Caco-2 (cell line): ENCODE data around the gene TGIF1. TPM values are rescaled to one million over a fixed set of nuclear protein-coding genes. Genes with fewer than 3 reads are reported as not detected.

ENCODE experiments used
- BruUV-seq: library from RNA; stranded (reverse); fragments of 400-500 nt; replicated peaks from 2 replicates; lab custom pipeline; 2021; lab: Mats Ljungman, UMichigan
- CTCF ChIA-PET: fragments of 300-600 bp; sonication (Branson Sonifier 250); formaldehyde crosslinking; loops from one replicate; lab custom pipeline; 2022; ENCODE audit warnings: antibody characterized with exemption; lab: Charles Lee
- POLR2A ChIA-PET: fragments of 300-600 bp; sonication (Branson Sonifier 250); formaldehyde crosslinking; loops from one replicate; lab custom pipeline; 2022; ENCODE audit warnings: antibody characterized with exemption; lab: Charles Lee
- DNase-seq, 2 experiments: peaks; one replicate each; pipeline versions ENCODE4 v3.0.0 to v3.0.0-alpha.2; 2020 to 2022
- H3K27me3 ChIP-seq: replicated peaks from 2 replicates; pipeline ENCODE4 v1.6.0; 2011; ENCODE audit warnings: low read length; ENCODE audit not compliant: control insufficient read depth, insufficient read depth
- H3K36me3 ChIP-seq: 2 replicates; pipeline ENCODE4 v1.5.1; 2011; ENCODE audit warnings: low read length; ENCODE audit not compliant: control insufficient read depth, insufficient read depth
- H3K4me1 ChIP-seq: fragments of 250-450 bp; sonication (Bioruptor Pico); 2 replicates; pipeline ENCODE4 v1.5.1; 2020; ENCODE audit warnings: mild to moderate bottlenecking
- H3K4me3 ChIP-seq: 2 replicates; pipeline ENCODE4 v1.5.1; 2011; ENCODE audit warnings: low read depth, mild to moderate bottlenecking, control low read depth, low read length
- H3K9me3 ChIP-seq: fragments of 250-450 bp; sonication (Bioruptor Pico); 2 replicates; pipeline ENCODE4 v1.5.1; 2020; ENCODE audit warnings: mild to moderate bottlenecking, moderate library complexity
- H3K27ac Mint-ChIP-seq: one replicate; pipeline ENCODE4 v1.8.0; 2022; ENCODE audit warnings: mixed read lengths; ENCODE audit not compliant: unreplicated experiment
- H3K27me3 Mint-ChIP-seq: one replicate; pipeline ENCODE4 v1.8.0; 2022; ENCODE audit warnings: mixed read lengths; ENCODE audit not compliant: insufficient read depth, unreplicated experiment
- H3K36me3 Mint-ChIP-seq: one replicate; pipeline ENCODE4 v1.8.0; 2022; ENCODE audit warnings: mild to moderate bottlenecking, mixed read lengths; ENCODE audit not compliant: insufficient read depth, unreplicated experiment
- H3K4me1 Mint-ChIP-seq: one replicate; pipeline ENCODE4 v1.8.0; 2022; ENCODE audit warnings: low read depth, mixed read lengths; ENCODE audit not compliant: unreplicated experiment
- H3K4me3 Mint-ChIP-seq: one replicate; pipeline ENCODE4 v1.8.0; 2022; ENCODE audit warnings: mild to moderate bottlenecking, moderate library complexity, mixed read lengths; ENCODE audit not compliant: unreplicated experiment
- H3K9me3 Mint-ChIP-seq: one replicate; pipeline ENCODE4 v1.8.0; 2022; ENCODE audit warnings: mixed read lengths; ENCODE audit not compliant: unreplicated experiment
- CTCF ChIP-seq, 2 experiments: fragments of 200-600 bp in 1 of 2; IDR thresholded peaks; 1 replicate in 1 of 2; 2 replicates in 1 of 2; pipeline versions ENCODE4 v1.5.1 to v1.8.0; 2011 to 2022; ENCODE audit warnings: antibody characterized with exemption in 1 of 2, control low read depth in 1 of 2, inconsistent platforms in 1 of 2, low read depth in 1 of 2, low read length in 1 of 2, mild to moderate bottlenecking in 1 of 2, moderate library complexity in 1 of 2; ENCODE audit not compliant: insufficient read depth in 1 of 2, severe bottlenecking in 1 of 2, unreplicated experiment in 1 of 2
- intact Hi-C: fragments of 100-400 bp; cut with micrococcal nuclease; formaldehyde crosslinking; loops from one replicate; pipeline ENCODE4 v1.10.0; 2022; ENCODE audit not compliant: unreplicated experiment
- total RNA-seq: library from RNA; stranded (reverse); gene quantifications from 2 replicates; pipeline ENCODE4 v1.2.3, GENCODE V29; 2022

The TGIF1 gene
- total RNA-seq, 1 experiment from 2014 or later = 107 TPM

GRCh38 chr18:3451183-3451988 is 1.4 kb downstream of the TGIF1 start:
- no peak for TF ChIP-seq CTCF (IDR thresholded peaks at IDR 0.05; ENCODE audit: insufficient read depth in 1 of 2, low read depth in 1 of 2, low read length in 1 of 2, severe bottlenecking in 1 of 2, unreplicated experiment in 1 of 2)
- POLR2A ChIA-PET = interaction anchor here (0.5 to 2.2 kb wide), 7 partner anchors 143 to 215 kb away, joined by 3 to 9 read pairs (median 5); no protein-coding TSS in a partner anchor
- peak overlapping the region; percentile 97 for H3K27ac Mint-ChIP-seq
- H3K4me1 Mint-ChIP-seq = peaks cover 9% of the 10 kb centered on the region
- Histone ChIP-seq H3K4me1 (peaks cover 27% of the 10 kb centered on the region), H3K27me3 (no peaks in the 10 kb centered on the region), H3K36me3 (no peaks in the 10 kb centered on the region), H3K9me3 (no peaks in the 10 kb centered on the region), H3K4me3 (peak overlapping the region; percentile 60)
- peak overlapping the region; percentile 87 for H3K4me3 Mint-ChIP-seq
- DNase-seq = peak; percentile 92 to 93
- H3K36me3 Mint-ChIP-seq = peaks cover 87% of the 10 kb centered on the region
- no peaks in the 10 kb centered on the region for H3K27me3 Mint-ChIP-seq
- intact Hi-C loops = loop anchor here (10.0 kb wide), 1 partner anchor 597 kb away; no protein-coding TSS in a partner anchor
- BruUV-seq = TSS peak; percentile 26
- CTCF ChIA-PET = interaction anchor here (1.5 kb wide), 1 partner anchor 214 kb away, joined by 7 read pairs; no protein-coding TSS in a partner anchor
- no peaks in the 10 kb centered on the region for H3K9me3 Mint-ChIP-seq

- Mint-ChIP-seq H3K27me3 (no peaks in the 10 kb centered on the region), H3K4me3 (peak overlapping the region; percentile 87), H3K9me3 (no peaks in the 10 kb centered on the region), H3K4me1 (peaks cover 17% of the 10 kb centered on the region), H3K36me3 (peaks cover 95% of the 10 kb centered on the region), H3K27ac (peak overlapping the region; percentile 97)
- DNase-seq = peak; percentile 56 to 71
- Histone ChIP-seq H3K9me3 (no peaks in the 10 kb centered on the region), H3K36me3 (no peaks in the 10 kb centered on the region), H3K27me3 (no peaks in the 10 kb centered on the region), H3K4me3 (peak overlapping the region; percentile 60), H3K4me1 (peaks cover 28% of the 10 kb centered on the region)
- TF ChIP-seq CTCF (IDR thresholded peaks at IDR 0.05; ENCODE audit: insufficient read depth in 1 of 2, low read depth in 1 of 2, low read length in 1 of 2, severe bottlenecking in 1 of 2, unreplicated experiment in 1 of 2) = no peak
- POLR2A ChIA-PET = interaction anchor here (0.8 to 2.5 kb wide), 6 partner anchors 142 to 214 kb away, joined by 3 to 23 read pairs (median 8); no protein-coding TSS in a partner anchor
- no TSS peak for BruUV-seq
- CTCF ChIA-PET = interaction anchor here (1.5 kb wide), 1 partner anchor 213 kb away, joined by 7 read pairs; no protein-coding TSS in a partner anchor
- intact Hi-C loops = loop anchor here (10.0 kb wide), 1 partner anchor 597 kb away; no protein-coding TSS in a partner anchor
Measured at GRCh38 chr18:3451989-3452749, 2.2 kb downstream of the TGIF1 start.
